ENCODE data around the gene KCMF1.

- TF ChIP-seq CTCF (IDR thresholded peaks at IDR 0.05; ENCODE audit: insufficient read depth, low read depth, low read length) = no peak
- TF ChIP-seq EZH2 (IDR thresholded peaks at IDR 0.05; ENCODE audit: insufficient read depth, low read length) = no peak
Measured at GRCh38 chr2:85096616-85097015, 125.7 kb downstream of the KCMF1 start.
